Activated CD4-positive, alpha-beta memory T cell treated with anti-CD3 and anti-CD28 coated beads, Interleukin-2, amount 10 ng/mL, durations not matched to agents 7 days and 5 days (primary cell): ENCODE measurements around the gene EPO. TPM values are rescaled to one million over a fixed set of nuclear protein-coding genes. Genes with fewer than 3 reads are reported as not detected.
"Not testable (repeated sequence)": the region's sequence is repeated elsewhere in the genome, so short reads cannot be mapped to it uniquely, and the experiment has no call there.

ENCODE experiments used
- CTCF ChIA-PET: fragments of 350-600 bp; sonication (Branson Sonifier 250); formaldehyde crosslinking; loops from one replicate; lab custom pipeline; 2021; ENCODE audit warnings: antibody characterized with exemption, inconsistent platforms; lab: Charles Lee
- POLR2A ChIA-PET: fragments of 350-600 bp; sonication (Branson Sonifier 250); formaldehyde crosslinking; loops from one replicate; lab custom pipeline; 2021; ENCODE audit warnings: antibody characterized with exemption; lab: Charles Lee
- DNase-seq: peaks from one replicate; pipeline ENCODE4 v3.0.0-alpha.2; 2020
- H3K27ac Mint-ChIP-seq: one replicate; pipeline ENCODE4 v1.8.0; 2021; ENCODE audit warnings: mild to moderate bottlenecking, mixed read lengths
- H3K27me3 Mint-ChIP-seq: one replicate; pipeline ENCODE4 v1.8.0; 2021; ENCODE audit warnings: mixed read lengths
- H3K36me3 Mint-ChIP-seq: one replicate; pipeline ENCODE4 v1.8.0; 2021; ENCODE audit warnings: low read depth, mixed read lengths
- H3K4me1 Mint-ChIP-seq: one replicate; pipeline ENCODE4 v1.8.0; 2021; ENCODE audit warnings: mixed read lengths
- H3K4me3 Mint-ChIP-seq: one replicate; pipeline ENCODE4 v1.8.0; 2021; ENCODE audit warnings: mild to moderate bottlenecking, mixed read lengths
- H3K9me3 Mint-ChIP-seq: one replicate; pipeline ENCODE4 v1.8.0; 2021; ENCODE audit warnings: mixed read lengths
- total RNA-seq, 2 experiments: library from RNA; stranded (reverse); gene quantifications; one replicate each; pipeline ENCODE4 v1.2.3, GENCODE V29; 2021

The EPO gene
- total RNA-seq, 2 experiments from 2014 or later = not detected

DNA sequence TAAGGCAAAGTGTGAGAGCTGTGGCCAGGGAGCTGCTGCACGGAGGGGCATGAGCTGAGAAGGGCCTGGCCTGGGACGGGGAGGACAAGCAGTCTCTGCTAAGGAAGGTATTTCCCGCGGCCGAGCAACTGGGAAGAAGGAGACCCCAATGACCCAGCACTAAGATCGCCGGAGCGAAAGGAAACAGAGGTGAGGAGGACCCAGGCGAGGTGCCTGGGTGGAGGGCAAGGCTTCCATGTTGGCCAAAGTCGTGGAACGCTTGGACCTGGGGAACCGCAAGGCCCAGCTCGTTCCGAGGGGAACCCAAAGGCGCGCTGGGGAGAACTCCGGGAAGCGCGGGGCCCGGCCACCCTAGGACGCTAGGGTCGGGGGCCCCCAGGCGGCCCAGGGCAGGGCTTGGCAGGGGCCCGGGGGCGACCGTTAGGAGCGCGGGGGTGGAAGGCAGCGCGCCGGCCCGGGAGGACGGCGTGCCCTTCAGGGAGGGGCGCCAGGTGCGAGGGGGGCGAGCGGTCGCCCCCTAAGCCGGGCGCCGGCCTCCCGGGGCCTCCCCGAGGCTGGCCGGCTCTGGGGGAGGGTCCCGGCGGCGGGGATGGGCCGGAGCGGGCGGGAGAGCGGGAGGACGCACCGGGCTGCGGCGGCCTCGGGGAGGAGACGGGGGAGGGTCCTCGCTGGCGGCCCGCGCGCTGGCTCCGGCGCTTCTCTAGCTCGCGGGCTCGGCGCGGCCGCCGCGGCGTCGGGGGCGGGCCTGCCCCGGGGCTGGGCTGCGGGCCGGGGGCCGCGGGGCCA lies 26.8 kb upstream of the EPO start:
- ChIA-PET POLR2A (interaction anchor here (0.8 to 7.3 kb wide), 13 partner anchors 12 to 155 kb away, joined by 3 to 51 read pairs (median 5); partner anchors contain the start of genes AGFG2, FBXO24, LRCH4 and MOSPD3), CTCF (interaction anchor here (0.9 to 8.2 kb wide), 15 partner anchors 9 to 264 kb away, joined by 3 to 90 read pairs (median 12); partner anchors contain the start of genes FBXO24, LRCH4, MEPCE and MOSPD3)
- H3K27me3 Mint-ChIP-seq = peaks cover 18% of the 10 kb centered on the region
- no peaks in the 10 kb centered on the region for H3K9me3 Mint-ChIP-seq
- H3K4me3 Mint-ChIP-seq = peak overlapping the region; percentile 96
- H3K4me1 Mint-ChIP-seq = peaks cover 37% of the 10 kb centered on the region
- H3K27ac Mint-ChIP-seq = peak overlapping the region; percentile 78
- DNase-seq = no peak
- H3K36me3 Mint-ChIP-seq = peaks cover 18% of the 10 kb centered on the region

DNA sequence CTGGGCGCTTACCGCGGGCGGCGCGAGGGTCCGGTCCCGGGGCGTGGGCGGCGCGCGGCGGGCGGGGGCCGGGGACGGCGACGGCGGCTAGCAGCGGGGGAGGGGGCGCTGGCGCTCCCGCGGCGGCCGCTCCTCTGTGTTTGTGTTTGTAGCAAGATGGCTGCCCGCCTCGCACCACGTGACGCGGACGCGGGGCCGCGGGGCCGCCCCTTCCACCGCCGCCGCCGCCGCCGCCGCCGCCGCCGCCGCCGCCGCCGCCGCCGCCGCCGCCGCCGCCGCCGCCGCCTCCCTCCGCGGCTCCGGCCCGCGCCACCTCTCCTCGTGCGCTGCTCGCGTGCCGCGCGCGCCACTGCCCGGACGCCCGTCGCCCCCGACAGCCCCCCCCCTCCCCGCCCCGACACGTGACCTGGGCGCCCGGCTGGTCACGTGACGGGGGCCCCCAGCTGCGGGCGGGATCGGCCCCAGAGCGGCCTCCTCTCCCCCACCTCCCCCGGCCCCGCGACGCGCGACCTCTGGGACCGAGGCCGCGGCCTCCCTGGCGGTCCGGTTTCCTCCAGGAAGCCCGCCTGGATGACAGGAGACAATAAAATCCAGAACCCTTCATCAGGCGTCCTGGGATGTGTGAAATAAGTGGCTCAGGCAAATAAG lies 26.0 kb upstream of the EPO start, which contains the start of gene GIGYF1:
GIGYF1 (minus strand) TSS at position 153 of the 648 bp plus-strand sequence. CDS start 6,012 bp downstream, outside the sequence.
- Mint-ChIP-seq H3K27ac (peak within 1 kb of the TSS; percentile 78), H3K27me3 (peaks cover 18% of the 10 kb centered on the region), H3K36me3 (peaks cover 13% of the 10 kb centered on the region), H3K4me3 (peak within 1 kb of the TSS; percentile 96), H3K4me1 (peaks cover 33% of the 10 kb centered on the region), H3K9me3 (no peaks in the 10 kb centered on the region)
- CTCF ChIA-PET = interaction anchor here (1.1 to 8.2 kb wide), 5 partner anchors 11 to 158 kb away, joined by 4 to 90 read pairs (median 31); partner anchors contain the start of genes POP7 and SLC12A9
- DNase-seq = peak; percentile 74
- POLR2A ChIA-PET = interaction anchor here (1.4 to 7.3 kb wide), 5 partner anchors 11 to 108 kb away, joined by 4 to 51 read pairs (median 27); partner anchors contain the start of genes FBXO24, LRCH4, MOSPD3 and POP7

DNA sequence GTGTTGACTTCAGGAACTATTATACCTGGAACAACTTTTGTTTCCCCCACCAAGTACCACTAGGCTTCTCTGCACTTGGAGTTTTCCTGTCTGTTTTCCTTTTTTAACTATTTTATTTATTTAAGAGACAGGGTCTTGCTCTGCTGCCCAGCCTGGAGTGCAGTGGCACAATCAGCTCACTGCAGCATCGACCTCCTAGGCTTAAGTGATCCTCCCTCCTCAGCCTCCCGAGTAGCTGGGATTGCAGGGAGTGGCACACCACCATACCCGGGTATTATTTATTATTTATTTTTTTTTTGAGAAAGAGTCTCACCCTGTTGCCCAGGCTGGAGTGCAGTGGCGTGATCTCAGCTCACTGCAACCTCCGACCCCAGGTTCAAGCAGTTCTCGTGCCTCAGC lies 24.1 kb upstream of the EPO start:
- ChIA-PET POLR2A (interaction anchor here (0.9 to 1.3 kb wide), 3 partner anchors 10 to 109 kb away, joined by 3 to 18 read pairs (median 3); partner anchors contain the start of gene POP7), CTCF (interaction anchor here (0.8 to 8.2 kb wide), 3 partner anchors 9 to 156 kb away, joined by 3 to 90 read pairs (median 3); partner anchors contain the start of gene POP7)
- H3K27ac Mint-ChIP-seq = no peak overlapping the region
- H3K4me3 Mint-ChIP-seq = no peak overlapping the region
- peaks cover 22% of the 10 kb centered on the region for H3K27me3 Mint-ChIP-seq
- peaks cover 13% of the 10 kb centered on the region for H3K36me3 Mint-ChIP-seq
- DNase-seq = no peak
- H3K4me1 Mint-ChIP-seq = peaks cover 27% of the 10 kb centered on the region
- no peaks in the 10 kb centered on the region for H3K9me3 Mint-ChIP-seq

DNA sequence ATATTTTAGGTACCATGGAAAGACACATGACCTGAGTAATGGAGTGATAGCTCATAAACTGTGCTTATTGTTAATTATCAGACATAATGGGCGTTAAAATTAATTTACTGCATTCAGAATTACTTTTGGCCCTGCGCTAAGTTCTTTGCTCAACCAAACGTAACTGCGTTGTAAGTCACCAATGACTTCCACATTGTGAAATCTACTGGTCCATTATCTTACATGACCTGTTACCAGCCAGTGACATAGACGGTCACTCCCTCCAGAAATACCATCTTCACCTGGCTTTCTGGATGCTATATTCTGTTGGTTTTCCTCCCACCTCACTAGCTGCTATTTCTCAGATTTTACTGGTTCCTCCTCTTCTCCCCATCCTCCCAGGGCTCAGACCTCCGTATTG lies 21.2 kb upstream of the EPO start:
- CTCF ChIA-PET = interaction anchor here (0.7 kb wide), 1 partner anchor 113 kb away, joined by 3 read pairs; the partner anchor contains the start of genes FBXO24 and LRCH4
- H3K9me3 Mint-ChIP-seq = no peaks in the 10 kb centered on the region
- no peak overlapping the region for H3K27ac Mint-ChIP-seq
- H3K4me3 Mint-ChIP-seq = no peak overlapping the region
- DNase-seq = no peak
- H3K4me1 Mint-ChIP-seq = peaks cover 7% of the 10 kb centered on the region
- H3K36me3 Mint-ChIP-seq = no peaks in the 10 kb centered on the region
- POLR2A ChIA-PET = interaction anchor here (1.0 kb wide), 1 partner anchor 20 kb away, joined by 3 read pairs; no protein-coding TSS in a partner anchor
- peaks cover 23% of the 10 kb centered on the region for H3K27me3 Mint-ChIP-seq

DNA sequence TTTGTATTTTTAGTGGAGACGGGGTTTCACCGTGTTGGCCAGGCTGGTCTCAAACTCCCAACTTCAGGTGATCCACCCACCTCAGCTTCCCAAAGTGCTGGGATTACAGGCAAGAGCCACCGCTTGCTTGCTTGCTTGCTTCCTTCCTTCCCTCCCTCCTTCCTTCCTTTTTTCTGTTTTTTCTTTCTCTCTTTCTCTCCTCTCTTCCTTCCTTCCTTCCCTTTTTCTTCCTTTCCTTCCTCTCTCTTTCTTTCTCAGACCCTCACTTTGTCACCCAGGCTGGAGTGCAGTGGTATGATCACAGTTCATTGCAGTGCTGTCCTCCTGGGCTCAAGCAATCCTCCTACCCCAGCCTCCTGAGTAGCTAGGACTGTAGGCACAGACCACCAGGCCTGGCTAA lies 19.2 kb upstream of the EPO start:
- not testable (repeated sequence) for H3K9me3 Mint-ChIP-seq, H3K27ac Mint-ChIP-seq, H3K36me3 Mint-ChIP-seq, DNase-seq, H3K4me3 Mint-ChIP-seq, H3K4me1 Mint-ChIP-seq
- ChIA-PET CTCF (interaction anchor here (2.6 kb wide), 1 partner anchor 9 kb away, joined by 12 read pairs; no protein-coding TSS in a partner anchor), POLR2A (interaction anchor here (1.3 kb wide), 1 partner anchor 151 kb away, joined by 4 read pairs; the partner anchor contains the start of gene SLC12A9)
- peaks cover 14% of the 10 kb centered on the region for H3K27me3 Mint-ChIP-seq

DNA sequence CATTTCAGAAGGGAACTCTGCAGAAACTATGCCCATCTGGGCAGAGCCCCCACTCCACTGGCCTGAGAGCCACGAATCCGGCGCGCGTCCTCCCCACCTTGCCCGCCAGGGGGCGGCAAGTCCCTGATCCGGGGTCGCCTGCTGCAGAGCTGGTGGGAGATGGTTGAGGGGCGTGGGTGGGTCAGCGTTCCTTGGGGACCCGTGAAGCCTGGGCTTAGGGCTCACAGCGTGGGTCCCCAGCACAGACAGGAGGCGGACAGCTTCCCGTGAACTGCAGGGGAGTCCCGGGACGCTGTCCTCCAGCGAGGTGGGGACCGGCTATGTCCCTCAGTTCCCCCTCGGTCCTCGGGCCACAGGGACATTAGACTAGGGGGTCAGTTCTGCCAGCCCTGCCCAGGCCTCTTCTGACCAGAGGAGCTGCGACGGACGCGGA lies 14.9 kb upstream of the EPO start:
- Mint-ChIP-seq H3K9me3 (no peaks in the 10 kb centered on the region), H3K4me1 (peaks cover 17% of the 10 kb centered on the region), H3K36me3 (peaks cover 14% of the 10 kb centered on the region), H3K4me3 (peak overlapping the region; percentile 94), H3K27ac (peak overlapping the region; percentile 90), H3K27me3 (peaks cover 2% of the 10 kb centered on the region)
- DNase-seq = peak; percentile 80
- ChIA-PET POLR2A (interaction anchor here (0.6 to 2.9 kb wide), 44 partner anchors 9 to 578 kb away, joined by 3 to 41 read pairs (median 6); partner anchors contain the start of genes AGFG2, EPO, FBXO24 and GIGYF1), CTCF (interaction anchor here (0.6 to 2.3 kb wide), 58 partner anchors 9 to 623 kb away, joined by 3 to 91 read pairs (median 5); partner anchors contain the start of genes EPO, FBXO24, GIGYF1 and GNB2)

DNA sequence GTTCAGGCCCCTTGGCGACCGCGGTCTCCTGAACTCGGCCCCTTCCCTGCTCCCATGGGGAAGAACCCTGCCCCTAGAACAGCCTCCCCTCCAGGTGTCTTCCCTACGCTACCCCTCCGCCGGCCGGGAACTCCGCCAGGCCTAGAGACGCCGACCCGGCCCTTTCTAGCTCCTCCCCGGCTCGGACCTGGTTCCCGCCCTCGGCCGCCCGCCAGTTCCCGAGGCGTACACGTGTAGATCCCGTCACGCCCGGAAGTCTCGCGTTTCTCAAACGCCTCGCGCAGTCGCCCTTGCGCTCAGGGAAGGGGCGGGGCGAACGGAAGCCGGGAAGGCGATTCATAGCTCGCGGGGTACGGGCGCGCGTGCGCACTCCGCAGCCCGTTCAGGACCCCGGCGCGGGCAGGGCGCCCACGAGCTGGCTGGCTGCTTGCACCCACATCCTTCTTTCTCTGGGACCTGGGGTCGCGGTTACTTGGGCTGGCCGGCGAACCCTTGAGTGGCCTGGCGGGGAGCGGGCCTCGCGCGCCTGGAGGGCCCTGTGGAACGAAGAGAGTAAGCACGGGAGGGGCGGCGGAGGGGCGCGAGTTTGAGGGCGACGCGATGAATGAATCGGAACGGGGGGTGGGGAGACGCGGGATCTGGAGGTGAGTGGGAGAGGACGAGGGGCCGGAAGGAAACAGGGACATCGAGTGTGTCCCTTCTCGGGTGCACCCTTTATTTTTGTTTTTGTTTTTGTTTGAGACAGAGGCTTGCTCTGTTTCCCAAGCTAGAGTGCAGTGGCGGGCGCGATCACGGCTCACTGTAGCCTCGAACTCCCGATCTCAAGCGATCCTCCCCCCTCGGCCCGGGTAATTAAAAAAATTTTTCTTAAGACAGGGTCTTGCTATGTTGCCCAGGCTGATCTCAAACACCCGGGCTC lies 14.3 kb upstream of the EPO start, which contains the start of gene POP7:
POP7 (plus strand) TSS at position 369 of the 919 bp plus-strand sequence. CDS start 710 bp downstream, outside the sequence.
- CTCF ChIA-PET = interaction anchor here (0.6 to 2.3 kb wide), 66 partner anchors 8 to 1082 kb away, joined by 3 to 91 read pairs (median 5); partner anchors contain the start of genes EPO, FBXO24, GIGYF1 and GNB2
- Mint-ChIP-seq H3K4me3 (peak within 1 kb of the TSS; percentile 94), H3K4me1 (peaks cover 17% of the 10 kb centered on the region)

DNA sequence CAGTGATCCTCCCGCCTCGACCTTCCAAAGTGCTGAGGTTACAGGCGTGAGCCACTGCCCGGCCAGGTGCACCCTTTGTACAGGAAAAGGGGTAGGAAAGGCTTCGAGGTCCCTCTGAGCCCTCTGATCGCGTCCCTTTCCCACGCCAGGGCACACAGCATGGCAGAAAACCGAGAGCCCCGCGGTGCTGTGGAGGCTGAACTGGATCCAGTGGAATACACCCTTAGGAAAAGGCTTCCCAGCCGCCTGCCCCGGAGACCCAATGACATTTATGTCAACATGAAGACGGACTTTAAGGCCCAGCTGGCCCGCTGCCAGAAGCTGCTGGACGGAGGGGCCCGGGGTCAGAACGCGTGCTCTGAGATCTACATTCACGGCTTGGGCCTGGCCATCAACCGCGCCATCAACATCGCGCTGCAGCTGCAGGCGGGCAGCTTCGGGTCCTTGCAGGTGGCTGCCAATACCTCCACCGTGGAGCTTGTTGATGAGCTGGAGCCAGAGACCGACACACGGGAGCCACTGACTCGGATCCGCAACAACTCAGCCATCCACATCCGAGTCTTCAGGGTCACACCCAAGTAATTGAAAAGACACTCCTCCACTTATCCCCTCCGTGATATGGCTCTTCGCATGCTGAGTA lies 13.5 kb upstream of the EPO start:
- no peak for DNase-seq
- Mint-ChIP-seq H3K27ac (peak overlapping the region; percentile 90), H3K4me3 (peak overlapping the region; percentile 94), H3K9me3 (no peaks in the 10 kb centered on the region), H3K36me3 (peaks cover 14% of the 10 kb centered on the region), H3K4me1 (peaks cover 17% of the 10 kb centered on the region), H3K27me3 (no peaks in the 10 kb centered on the region)
- ChIA-PET POLR2A (interaction anchor here (0.7 to 2.9 kb wide), 16 partner anchors 8 to 580 kb away, joined by 3 to 41 read pairs (median 10); partner anchors contain the start of genes FBXO24, GNB2, LRCH4 and MBLAC1), CTCF (interaction anchor here (0.9 to 2.3 kb wide), 12 partner anchors 17 to 1083 kb away, joined by 3 to 91 read pairs (median 7); partner anchors contain the start of genes EPO, GNB2, MOSPD3 and SLC12A9)

More for the DNA sequence above, 14.3 kb upstream of the EPO start, which contains the start of gene POP7:
- DNase-seq = peak; percentile 99
- Mint-ChIP-seq H3K27me3 (peaks cover 2% of the 10 kb centered on the region), H3K9me3 (no peaks in the 10 kb centered on the region), H3K36me3 (peaks cover 14% of the 10 kb centered on the region), H3K27ac (peak within 1 kb of the TSS; percentile 90)
- POLR2A ChIA-PET = interaction anchor here (0.6 to 2.9 kb wide), 44 partner anchors 8 to 579 kb away, joined by 3 to 41 read pairs (median 6); partner anchors contain the start of genes AGFG2, EPO, FBXO24 and GIGYF1

DNA sequence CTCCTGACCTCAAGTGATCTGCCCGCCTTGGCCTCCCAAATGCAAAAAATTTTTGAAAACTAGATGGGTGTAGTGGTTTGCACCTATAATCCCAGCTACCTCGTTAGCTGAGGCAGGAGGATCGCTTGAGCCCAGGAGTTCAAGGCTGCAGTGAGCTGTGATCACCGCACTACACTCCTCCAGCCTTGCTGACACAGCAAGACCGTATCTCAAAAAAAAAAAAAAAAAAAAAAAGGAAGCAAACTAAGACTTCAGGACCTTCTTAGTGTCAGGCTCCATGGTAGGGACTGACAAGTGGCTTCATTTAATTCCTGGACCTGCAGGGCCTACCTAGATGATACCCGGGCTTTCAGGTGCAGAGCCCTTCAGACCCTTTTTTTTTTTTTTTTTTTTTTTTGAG lies 11.9 kb upstream of the EPO start:
- Mint-ChIP-seq H3K27ac (no peak overlapping the region), H3K4me1 (peaks cover 17% of the 10 kb centered on the region), H3K36me3 (peaks cover 14% of the 10 kb centered on the region), H3K4me3 (peak overlapping the region; percentile 27), H3K9me3 (no peaks in the 10 kb centered on the region), H3K27me3 (no peaks in the 10 kb centered on the region)
- no peak for DNase-seq
- POLR2A ChIA-PET = no interaction called here
- CTCF ChIA-PET = interaction anchor here (1.1 kb wide), 1 partner anchor 144 kb away, joined by 3 read pairs; the partner anchor contains the start of gene SLC12A9

DNA sequence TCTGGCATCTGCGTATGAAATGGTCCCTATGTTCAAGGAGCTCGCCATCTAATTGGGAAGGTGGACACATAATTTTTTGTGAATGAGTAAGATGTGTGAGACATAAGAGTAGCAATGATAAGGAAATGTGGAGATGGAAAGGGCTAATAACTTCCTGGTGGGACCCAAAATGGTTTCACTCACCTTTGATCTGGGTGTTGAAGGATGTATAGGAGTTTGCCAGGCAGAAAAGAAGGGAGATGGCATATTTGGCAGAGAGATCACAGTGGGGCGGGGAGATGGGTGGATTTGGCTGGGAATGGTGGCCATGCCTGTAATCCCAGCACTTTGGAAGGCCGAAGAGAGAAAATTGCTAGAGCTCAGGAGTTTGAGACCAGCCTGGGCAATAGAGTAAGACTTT lies 9.8 kb upstream of the EPO start:
- DNase-seq = no peak
- H3K9me3 Mint-ChIP-seq = no peaks in the 10 kb centered on the region
- POLR2A ChIA-PET = no interaction called here
- CTCF ChIA-PET = interaction anchor here (0.7 kb wide), 1 partner anchor 142 kb away, joined by 3 read pairs; the partner anchor contains the start of gene SLC12A9
- no peak overlapping the region for H3K27ac Mint-ChIP-seq
- no peak overlapping the region for H3K4me3 Mint-ChIP-seq
- no peaks in the 10 kb centered on the region for H3K27me3 Mint-ChIP-seq
- peaks cover 14% of the 10 kb centered on the region for H3K36me3 Mint-ChIP-seq
- H3K4me1 Mint-ChIP-seq = peaks cover 15% of the 10 kb centered on the region
